WTC11 (cell line): Measurements from ENCODE around the gene BFSP2.

Experiments
- CREM ChIP-seq: sonication (generic); formaldehyde crosslinking; IDR thresholded peaks from 2 replicates; pipeline ENCODE4 v1.8.1; 2022; ENCODE audit warnings: mild to moderate bottlenecking, missing genetic modification reagents, moderate library complexity
- CTCF ChIP-seq: fragments of 200-600 bp; IDR thresholded peaks from 2 replicates; pipeline ENCODE4 v1.8.0; 2022; ENCODE audit warnings: antibody characterized with exemption
- E2F4 ChIP-seq: sonication (generic); formaldehyde crosslinking; IDR thresholded peaks from 2 replicates; pipeline ENCODE4 v1.8.1; 2022; ENCODE audit warnings: low read depth, mild to moderate bottlenecking, moderate library complexity, missing genetic modification reagents, borderline replicate concordance
- IRF2 ChIP-seq: sonication (generic); formaldehyde crosslinking; IDR thresholded peaks from 2 replicates; pipeline ENCODE4 v1.8.0; 2022; ENCODE audit warnings: low read depth, missing genetic modification reagents, borderline replicate concordance
- MLX ChIP-seq: sonication (generic); formaldehyde crosslinking; IDR thresholded peaks from 2 replicates; pipeline ENCODE4 v1.8.1; 2023; ENCODE audit warnings: mild to moderate bottlenecking, missing genetic modification reagents, moderate library complexity
- SMAD3 ChIP-seq: sonication (generic); formaldehyde crosslinking; IDR thresholded peaks from 2 replicates; pipeline ENCODE4 v1.8.0; 2022; ENCODE audit warnings: missing genetic modification reagents, mild to moderate bottlenecking, borderline replicate concordance
- USF2 ChIP-seq: sonication (generic); formaldehyde crosslinking; IDR thresholded peaks from 2 replicates; pipeline ENCODE4 v1.8.1; 2023; ENCODE audit warnings: mild to moderate bottlenecking, missing genetic modification reagents, moderate library complexity
- ZBTB21 ChIP-seq: sonication (generic); formaldehyde crosslinking; IDR thresholded peaks from 2 replicates; pipeline ENCODE4 v1.8.1; 2023; ENCODE audit warnings: mild to moderate bottlenecking, missing genetic modification reagents, borderline replicate concordance
- ZNF219 ChIP-seq: sonication (generic); formaldehyde crosslinking; IDR thresholded peaks from 2 replicates; pipeline ENCODE4 v1.8.0; 2023; ENCODE audit warnings: missing genetic modification reagents, mild to moderate bottlenecking, borderline replicate concordance

- TF ChIP-seq ZNF219 = no peak
- TF ChIP-seq CTCF = no peak
- no peak for TF ChIP-seq E2F4
- no peak for TF ChIP-seq MLX (CRISPR knock-in tag)
- TF ChIP-seq USF2 = no peak
- TF ChIP-seq SMAD3 = no peak
- TF ChIP-seq CREM (CRISPR knock-in tag) = no peak
- TF ChIP-seq IRF2 (CRISPR knock-in tag) = no peak
- no peak for TF ChIP-seq ZBTB21 (CRISPR knock-in tag)
Observed at GRCh38 chr3:133410191-133410892, 10.5 kb downstream of the BFSP2 start.
